Stimulated activated CD4-positive, alpha-beta T cell treated with anti-CD3 and anti-CD28 coated beads, Interleukin-1b, Interleukin-23, amount 100 ng/mL, for 1 hour (primary cell): ENCODE data around the gene SLC22A23.

Source experiments
- DNase-seq, 2 donors: peaks; one replicate each; pipeline ENCODE4 v3.0.0-alpha.2; 2020; ENCODE audit warnings: low read depth in 2 of 2

SLC22A23 gene

DNA sequence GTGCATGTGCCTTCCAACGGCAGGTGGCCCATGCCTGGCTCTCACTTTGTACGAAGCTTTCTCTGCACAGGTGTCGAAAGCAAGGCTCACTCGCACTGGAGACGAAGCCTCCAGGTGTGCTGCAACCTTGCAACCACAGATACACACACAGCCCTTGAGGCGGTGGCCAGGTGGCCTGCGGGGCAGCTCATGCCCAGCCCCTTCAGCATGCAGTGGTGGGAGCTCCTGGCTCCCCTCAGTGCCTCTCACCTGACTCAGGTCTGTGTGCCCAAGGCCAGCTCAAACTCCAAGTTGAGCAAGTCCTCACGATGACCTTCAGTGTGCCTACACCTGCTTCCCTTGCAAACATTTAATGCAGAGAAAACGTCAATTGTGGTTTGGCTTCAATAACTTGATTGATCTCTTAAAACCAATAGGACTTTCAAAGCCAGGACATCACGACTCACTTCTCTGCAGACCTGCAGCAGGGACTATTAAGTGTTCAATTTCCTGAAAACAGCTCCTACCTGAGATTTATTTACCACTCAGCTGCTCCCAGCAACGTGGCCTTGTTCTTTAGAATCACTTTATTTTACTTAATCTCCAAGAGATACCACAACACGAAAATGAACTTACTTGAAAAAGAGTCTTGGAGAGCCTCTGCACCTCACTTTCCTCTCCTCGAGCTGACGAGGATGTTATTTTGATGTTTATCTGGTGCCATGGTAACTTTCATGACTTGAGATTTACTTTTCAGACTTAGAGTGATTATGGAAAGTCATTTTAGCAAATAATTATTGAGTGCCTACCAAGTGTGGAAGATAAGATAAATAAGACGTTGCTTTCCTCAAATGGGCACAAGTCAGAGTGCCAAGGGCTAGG, 86.3 kb downstream of the SLC22A23 start:
- no peak for DNase-seq

DNA sequence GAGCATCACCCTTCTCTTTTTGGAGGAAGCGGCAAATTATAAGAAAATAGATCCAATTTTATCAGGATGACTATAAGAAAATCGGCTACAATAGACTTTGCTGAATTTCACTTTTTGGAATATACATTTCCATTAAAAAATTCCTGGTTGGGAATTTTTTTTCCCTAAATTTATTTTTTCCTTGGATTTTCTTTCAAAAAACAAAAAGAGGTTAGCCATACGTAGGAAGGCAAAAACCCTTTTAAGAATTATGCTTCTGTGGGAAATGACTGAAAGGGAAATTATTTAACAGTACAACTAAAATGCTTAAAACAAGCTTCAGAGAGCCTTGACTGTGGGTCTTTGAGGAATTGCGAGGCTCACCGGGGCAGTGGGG, 86.9 kb downstream of the SLC22A23 start:
- no peak for DNase-seq

DNA sequence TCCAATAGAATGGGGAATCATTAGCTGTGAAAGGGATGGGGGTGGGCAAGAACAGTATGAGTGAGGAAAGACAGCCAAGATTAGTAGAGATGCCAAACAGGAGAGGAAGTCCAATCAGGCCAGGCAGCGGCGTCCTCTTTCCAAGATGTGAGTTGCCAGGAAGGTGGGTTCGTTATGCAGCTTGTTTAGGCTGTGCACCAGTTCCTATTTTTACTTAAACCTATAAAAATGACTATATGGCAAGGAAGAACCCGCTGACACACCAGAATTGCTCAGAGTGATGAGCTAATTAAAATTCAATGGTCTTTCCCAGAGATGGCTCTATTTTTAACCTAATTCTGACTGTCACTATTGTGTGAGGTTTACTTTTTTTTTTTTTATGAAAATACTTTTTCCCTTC, 88.2 kb downstream of the SLC22A23 start:
- no peak for DNase-seq

DNA sequence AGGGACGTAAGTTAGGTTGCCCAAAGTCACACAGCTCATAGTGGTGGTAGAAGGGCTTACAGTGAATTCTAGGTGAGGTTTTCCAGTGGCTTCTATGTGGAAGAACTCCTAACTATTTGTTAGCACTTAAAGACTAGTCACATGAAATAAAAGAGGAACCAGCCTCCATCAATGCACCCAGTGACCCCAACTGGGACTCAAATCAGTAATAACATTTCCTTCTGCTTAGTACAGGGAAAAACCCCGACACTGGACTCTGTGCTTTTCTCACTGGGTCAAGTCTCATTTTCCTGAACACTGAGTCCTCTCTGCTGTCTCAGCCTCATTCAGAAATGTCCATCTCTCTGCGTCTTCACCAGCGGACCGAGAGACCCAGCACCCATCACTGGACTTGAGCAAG, 89.2 kb downstream of the SLC22A23 start:
- no peak for DNase-seq

DNA sequence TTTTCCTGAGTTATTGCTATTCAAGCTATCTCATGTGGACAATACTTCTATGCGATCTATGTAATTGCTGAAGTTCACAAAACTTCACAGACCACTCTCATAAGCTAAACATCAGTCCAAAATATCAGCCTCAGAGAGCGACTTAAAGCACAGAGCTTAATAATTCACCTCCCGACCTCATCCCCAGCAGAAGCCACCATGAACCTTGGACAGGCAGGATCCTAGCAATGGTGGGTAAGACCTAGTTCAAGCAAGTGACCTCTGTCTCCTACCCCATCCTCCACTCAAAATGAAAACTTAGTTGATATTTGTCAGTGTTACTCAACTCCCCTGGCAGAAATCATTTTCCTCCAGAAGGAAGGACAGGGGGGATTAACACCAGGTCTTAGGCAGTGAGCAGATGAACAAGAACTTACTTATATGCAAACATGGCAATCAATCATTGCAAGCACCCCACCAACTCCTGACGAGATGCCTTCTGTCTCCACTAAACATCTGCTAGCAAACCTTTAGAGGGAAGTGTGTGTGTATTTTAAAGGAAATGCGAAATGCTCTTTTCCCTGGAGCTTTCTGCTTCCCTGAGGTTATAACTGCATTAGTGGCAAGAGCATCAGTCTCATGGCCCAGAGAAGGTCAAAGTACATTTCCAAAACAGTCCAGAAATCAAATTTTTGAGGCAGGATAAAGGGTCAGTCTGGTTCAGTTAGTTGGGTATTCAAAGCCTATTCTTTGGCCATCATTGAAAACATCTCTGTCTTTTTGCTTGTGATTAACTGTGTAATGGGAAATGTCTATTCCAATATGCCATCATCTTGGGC, 90.0 kb downstream of the SLC22A23 start:
- no peak for DNase-seq

DNA sequence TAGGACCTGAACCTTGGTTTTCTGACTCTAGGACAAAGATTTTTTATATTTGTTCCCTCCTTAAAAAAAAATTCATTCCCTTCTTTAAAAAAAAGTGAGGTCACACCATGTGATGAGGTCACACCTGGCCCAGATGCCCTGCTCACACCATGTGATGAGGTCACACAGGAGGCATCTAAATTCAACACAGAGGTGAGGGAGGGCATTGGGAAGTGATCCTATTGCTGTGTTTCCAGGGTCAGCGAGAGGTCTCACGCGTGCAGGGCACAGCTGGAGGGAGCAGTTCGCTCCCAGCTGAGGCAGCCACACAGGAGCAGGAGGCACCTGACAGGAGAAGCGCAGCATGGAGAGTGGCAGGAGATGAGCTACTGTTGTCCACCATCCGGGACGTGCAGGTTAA, 92.5 kb downstream of the SLC22A23 start:
- DNase-seq: no peak

DNA sequence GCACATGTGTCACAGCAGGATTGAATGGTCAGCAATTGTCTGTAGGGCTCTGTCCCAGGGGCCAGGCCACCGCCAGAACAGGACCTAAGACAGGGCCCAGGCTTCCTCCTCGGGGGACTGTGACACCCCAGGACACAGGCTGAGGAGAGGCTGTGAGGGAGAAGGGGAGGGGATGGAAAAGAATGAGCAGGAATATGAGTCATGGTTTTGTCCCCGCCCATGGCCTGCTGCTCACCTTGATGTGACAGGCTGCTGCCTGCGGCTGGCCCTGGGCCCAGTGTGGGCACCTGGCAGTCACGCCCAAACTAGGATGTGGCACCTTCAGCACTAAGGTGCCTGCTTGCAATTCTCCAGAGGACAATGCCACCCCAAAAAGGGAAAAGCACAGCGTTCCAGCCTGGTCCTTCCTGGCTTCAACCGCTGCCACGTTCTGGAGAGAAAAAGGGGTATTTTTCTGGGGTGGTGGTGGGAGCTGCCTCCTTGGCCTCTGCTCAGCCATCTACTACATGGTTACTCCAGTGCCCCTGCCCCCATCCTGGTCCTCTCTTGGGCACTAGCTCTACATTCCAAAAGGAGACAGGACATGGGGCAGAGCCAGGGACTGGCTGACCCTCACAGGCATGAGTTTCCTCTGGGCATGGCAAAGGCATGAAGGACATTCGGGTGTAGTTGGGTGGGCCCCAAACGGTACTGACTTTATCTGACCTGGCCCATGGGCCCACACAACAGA, 93.4 kb downstream of the SLC22A23 start:
- no peak for DNase-seq

DNA sequence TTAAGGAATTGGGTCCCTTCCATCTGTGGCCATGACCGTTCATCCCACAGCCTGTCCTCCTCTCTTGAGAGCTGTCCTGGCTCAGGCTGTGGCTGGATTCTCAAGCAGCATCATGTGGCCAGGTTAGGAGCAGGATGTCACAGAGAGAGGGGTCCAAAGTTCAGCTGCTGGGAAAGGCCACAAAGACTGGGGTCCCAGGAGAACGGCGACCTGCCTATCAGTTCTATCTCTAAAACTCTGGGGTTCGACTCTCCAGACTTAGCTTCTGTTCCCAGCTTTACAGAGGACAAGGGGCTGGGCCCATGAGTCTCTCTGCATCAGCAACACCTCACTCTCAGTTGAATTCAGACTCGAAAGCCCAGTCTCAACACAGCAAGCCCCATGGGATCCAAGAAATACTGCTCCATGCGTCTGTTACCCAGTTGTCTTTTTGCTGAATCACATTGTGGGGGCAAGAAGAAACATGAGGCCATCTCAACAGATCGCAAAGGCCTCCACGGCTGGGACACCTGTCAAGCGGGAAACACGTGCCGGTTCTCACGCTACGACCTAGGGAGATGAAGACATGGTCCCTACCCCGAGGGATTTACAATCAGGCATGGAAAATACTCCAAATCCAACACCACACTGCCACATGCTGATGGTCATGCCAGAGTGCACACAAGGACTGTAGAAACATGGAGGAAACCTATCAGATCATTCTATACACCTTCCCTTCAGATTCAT, 95.4 kb downstream of the SLC22A23 start:
- DNase-seq: no peak

DNA sequence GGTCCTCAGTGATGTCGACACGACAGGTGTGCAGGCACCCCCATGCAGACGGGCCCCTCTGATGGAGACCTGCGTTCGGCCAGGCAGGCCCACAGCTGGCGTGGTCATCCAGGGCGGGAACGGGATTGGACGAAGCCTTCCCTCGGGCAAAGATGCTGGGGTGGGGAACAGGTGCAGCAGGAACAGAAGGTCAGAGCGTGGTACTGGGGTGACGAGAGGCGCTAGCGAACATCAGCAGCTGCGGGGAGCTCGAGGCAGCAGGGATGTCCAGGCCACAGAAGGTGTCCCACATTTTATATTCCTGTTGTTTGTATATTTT, 96.2 kb downstream of the SLC22A23 start:
- no peak for DNase-seq

DNA sequence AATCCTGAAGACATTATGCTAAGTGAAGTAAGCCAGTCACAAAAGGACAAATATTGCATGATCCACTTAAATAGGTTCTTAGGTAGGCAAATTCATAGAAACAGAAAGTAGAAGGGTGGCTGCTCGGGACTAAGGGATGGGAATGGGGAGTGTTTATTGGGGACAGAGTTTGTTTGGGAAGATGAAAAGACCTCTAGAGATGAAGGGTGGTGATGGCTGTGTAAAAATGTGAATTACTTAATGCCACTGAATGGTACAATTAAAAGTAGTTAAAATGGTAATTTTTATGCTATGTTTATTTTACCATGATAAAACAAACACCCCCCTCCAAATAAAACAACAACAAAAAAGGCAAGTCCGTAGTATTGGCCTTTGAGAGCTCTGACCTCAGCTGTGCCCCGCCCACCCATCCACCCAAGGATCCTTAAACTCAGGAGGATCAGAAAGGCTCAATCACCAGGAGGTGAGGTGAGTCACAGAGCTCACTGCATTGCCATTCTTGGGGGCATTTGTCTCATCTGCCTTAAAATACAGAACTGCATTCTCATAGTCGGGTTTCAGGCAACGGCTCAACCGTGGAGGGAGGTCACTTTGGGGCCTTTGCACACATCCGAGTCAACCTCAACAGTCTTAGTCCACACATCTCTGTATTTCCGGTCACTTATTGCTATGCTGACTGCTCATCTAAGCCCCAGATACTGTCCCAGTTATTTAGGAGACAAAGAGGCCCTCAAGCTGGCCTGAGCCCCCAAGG, 96.7 kb downstream of the SLC22A23 start:
- DNase-seq: no peak

DNA sequence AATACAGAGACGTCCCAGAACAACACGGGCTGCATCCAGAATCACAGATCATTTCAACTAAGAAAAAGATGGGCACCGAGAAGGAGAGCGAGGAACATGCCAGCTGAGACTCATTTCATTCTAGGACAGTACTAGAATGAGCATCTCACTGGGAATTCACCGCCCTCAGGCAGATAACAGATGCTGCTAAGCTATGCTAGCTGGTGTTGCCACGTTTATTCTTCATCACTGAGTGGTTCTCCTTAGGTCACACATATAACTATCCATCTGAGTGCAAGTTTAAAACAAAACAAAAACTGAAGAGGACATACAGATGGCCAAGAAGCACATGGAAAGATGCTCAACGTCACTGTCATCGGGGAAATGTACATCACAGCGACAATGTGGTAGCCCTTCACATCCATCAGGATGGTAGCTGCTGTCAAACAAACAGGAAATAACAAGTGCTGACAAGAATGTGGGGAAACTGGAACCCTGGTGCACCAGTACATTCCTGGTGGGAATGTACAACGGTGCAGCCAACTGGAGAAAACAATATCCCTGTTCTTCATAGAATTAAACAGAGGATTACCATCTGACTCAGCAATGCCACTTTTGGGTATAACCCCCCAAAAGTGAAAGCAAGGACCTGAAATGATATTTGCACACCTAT, 97.6 kb downstream of the SLC22A23 start:
- no peak for DNase-seq

DNA sequence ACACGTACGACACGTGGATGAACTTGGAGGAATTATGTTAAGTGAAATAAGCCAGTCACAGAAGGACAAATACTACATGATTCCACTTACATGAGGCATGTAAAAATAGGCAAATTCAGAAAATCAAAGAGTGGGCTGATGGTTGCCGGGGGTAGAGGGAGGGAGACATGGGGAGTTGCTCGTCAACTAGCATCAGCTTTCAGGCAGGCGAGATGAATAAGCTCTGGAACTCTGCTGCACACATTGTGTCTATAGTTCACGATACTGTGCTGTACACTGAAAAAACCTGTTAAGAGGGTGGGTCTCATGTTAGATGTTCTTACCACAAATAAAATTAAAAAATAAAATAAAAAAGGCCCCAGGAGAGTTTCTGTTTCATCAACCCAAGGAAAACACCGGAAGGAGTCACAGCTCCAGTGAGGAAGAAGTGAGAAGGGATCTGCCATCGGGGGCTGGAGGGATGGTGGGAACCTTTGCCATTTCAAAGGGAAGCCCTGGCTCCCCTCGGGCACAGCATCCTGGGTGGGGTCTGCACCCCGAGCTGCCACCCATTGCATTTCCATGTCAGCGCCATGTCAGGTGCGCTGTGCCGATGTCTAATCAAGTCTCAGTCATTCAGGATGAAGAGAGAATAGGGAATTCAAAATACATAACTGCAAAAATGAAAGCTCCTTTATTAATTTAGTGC, 98.3 kb downstream of the SLC22A23 start:
- DNase-seq: no peak

DNA sequence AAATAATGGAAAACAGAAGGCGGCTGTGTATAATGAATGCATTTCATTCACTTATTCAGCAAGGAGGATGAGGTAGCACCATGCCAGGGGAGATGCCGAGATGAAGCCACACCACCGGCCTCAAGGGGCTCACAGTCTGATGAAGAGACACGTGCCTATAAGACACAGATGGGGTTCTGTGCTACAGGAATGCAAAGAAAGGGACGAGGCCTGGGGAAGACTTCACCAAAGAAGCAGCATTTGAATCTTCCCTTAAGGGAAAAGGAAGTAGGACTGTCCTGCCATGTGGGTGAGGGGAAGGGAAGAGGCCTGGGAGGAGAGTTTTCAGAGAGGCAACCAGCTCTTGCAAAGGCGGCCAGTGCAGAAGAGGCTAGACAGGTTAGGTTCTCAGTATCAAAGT, 99.2 kb downstream of the SLC22A23 start:
- no peak for DNase-seq

DNA sequence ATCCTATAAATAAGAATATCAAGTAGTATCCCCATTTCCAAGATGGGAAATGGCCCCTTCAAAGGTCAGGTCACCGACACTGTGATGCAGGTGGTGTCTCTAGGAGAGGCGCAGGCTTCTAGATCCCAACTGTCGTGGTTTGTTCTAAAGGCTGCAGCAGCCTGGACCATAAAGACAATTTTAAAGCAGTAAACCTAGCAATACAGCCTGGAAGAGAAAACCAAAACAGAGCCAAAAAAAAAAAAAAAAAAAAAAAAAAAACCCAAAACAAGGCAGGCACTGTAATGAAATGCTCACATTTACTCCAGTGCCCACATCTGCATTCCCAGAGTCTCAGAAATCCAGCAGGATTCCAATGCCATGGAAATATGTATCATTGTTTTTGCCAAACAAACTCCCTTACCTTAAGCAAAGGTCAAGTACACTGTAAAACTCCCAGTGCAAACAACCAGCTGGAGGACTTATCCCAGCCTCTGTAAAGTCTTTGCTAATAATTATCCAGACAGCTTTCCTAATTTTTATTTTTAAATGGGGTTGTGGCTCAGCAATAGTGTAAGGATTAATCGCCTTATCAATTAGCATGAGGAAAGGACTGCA, 99.9 kb downstream of the SLC22A23 start:
- DNase-seq: no peak

DNA sequence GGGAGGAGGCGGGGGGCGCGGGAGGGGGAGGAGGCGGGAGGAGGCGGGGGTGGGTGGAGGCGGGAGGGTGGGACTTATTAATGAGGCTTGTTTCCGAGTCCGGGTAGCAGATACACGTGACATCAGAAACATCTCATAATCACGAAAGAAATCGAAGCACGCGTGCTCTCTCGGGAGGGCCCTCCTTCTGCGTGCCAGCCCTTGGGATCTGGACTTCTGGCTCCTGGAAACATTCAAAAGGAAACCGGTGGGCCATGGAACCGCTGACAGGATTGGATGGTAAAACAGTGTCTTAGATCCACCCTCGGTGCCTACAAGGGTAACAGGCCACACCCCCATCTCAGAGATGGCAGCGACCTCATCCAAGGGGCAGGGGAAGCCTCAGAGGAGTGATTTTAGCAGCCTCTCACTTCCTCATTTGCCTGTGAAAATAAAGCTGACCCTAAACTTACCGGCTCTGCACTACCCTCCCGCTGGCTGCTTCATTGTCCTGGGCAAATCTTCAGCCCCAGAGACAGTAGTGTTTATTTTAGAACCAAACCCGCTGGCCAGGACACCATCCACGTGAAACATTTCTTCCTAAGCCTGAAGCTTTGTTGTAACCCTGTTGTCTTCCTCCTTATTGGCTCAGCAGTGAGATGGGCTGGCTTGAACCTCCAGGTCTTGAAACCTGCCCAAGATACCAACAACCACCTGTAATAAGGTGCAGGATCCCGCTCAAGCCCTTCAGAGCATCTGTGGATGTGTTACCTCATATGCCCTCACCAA, 100.6 kb downstream of the SLC22A23 start:
- peak in 1 of 2 donors; percentile 18 for DNase-seq

DNA sequence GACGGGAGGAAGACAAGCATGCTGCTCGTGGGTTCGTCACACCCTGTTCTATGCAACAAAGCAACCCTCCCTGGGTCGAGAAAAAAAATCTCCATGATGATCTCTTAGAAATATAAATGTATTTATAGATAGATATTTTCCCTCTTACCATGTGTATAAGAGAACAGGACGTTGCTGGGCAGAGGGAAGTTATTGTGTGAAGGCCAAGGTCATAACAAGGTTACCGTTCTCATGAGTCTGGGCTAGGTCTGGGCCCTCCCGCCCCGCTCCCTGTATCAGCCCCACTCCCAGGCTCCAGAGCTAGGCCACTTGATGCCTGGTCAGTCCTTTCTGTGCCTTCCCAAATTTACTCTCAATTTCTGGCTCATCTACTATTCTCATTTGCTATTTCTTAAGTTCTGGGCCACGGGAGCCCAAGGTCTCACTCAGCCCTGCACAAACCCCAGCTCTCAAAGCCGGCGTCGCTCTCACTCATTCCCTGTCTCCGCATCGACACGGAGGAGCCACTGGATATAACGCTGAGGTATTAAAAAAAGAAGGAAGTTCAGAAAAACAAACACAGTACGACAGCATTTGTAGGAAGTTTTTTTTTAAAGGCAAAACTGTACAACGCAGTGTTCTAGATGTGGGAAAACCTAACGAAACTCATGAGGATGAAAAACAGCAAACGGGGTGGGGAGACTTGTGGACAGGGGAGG, 101.3 kb downstream of the SLC22A23 start:
- no peak for DNase-seq

DNA sequence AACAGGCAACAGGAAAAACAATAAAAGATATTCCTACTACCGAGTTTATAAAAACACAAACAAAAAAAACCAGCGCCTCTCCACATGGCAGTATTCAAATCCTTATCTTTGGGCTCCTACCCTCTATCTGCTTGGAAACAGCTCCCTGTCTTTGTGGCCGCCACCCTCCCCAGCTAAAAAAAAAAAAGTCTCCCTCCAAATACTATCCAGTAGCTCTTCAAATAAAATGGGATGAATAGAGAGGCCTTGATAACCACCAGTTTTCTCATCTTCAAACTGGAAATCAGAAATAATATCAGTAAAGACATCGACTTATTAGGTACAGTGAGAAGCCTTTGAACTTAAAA, 101.9 kb downstream of the SLC22A23 start:
- DNase-seq: no peak

DNA sequence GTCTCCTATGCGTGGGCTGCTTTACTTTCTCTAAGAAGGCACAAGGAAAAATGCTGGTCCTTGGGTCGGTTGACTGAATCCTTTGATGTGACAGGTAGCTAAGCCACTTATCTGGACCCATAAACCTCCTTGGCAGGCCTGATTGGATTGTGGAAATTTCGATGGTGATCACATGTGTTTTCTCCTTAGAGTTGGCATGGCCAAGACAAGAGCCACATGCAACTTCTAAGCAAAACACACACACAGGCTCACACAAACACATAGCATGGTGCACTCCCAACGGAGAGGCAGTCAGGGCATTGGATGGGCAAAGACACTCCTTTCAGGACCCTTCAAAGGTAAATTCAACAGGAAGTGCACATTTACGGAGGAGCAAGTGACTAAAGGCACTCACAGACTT, 102.9 kb downstream of the SLC22A23 start:
- no peak for DNase-seq
